HEK293T (cell line): ENCODE data around the gene KIFC3.

ENCODE experiments used
- ARNT ChIP-seq: fragments of 450-650 bp; IDR thresholded peaks from 2 replicates; pipeline ENCODE4 v1.6.1; 2017; ENCODE audit warnings: mild to moderate bottlenecking
- BHLHE40 ChIP-seq: fragments of 450-650 bp; IDR thresholded peaks from 2 replicates; pipeline ENCODE4 v1.6.1; 2016; ENCODE audit warnings: mild to moderate bottlenecking, moderate library complexity, borderline replicate concordance
- FOXK2 ChIP-seq: fragments of 450-650 bp; IDR thresholded peaks from 2 replicates; pipeline ENCODE4 v1.6.1; 2016; ENCODE audit warnings: mild to moderate bottlenecking
- FOXM1 ChIP-seq: fragments of 450-650 bp; IDR thresholded peaks from 2 replicates; pipeline ENCODE4 v1.6.1; 2017; ENCODE audit warnings: mild to moderate bottlenecking, borderline replicate concordance
- LEF1 ChIP-seq: fragments of 450-650 bp; IDR thresholded peaks from 2 replicates; pipeline ENCODE4 v1.6.1; 2017; ENCODE audit warnings: mild to moderate bottlenecking, borderline replicate concordance
- SP1 ChIP-seq: fragments of 450-650 bp; IDR thresholded peaks from 2 replicates; pipeline ENCODE4 v1.6.1; 2017
- TF ChIP-seq, protein P1 (sequence below): fragments of 450-650 bp; IDR thresholded peaks from 2 replicates; pipeline ENCODE4 v1.6.1; 2016

DNA sequence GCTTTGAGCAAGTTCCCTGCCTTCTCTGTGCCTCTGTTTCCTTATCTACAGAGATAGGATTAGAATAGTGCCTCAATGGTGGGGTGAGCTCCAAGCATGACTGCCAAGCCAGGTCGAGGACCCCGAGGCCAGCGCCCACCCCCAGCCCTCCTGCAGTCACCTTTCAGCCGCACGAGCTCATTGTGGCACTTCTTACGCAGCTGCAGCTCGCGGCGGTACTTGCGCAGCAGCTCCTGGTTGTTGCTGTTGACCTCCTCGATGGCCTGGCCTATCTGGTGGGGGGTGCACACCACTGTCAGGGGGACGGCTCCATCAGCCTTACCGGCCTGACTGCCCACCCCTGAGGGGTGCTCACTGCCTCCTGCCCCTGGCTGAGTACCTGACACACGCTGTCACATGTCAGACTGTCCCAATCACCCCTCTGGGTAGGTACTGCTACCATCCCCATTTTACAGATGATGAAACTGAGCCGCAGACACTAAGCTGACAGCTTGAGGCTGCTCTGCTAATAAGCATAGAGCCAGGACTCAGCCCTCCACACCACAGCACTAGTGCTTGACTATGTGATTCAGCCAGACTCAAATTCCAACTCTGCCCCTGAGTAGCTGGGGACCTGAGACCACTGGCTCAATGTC is 35.5 kb downstream of the KIFC3 start:
- TF ChIP-seq LEF1 = no peak
- TF ChIP-seq BHLHE40 = no peak
- TF ChIP-seq, protein P1, sequence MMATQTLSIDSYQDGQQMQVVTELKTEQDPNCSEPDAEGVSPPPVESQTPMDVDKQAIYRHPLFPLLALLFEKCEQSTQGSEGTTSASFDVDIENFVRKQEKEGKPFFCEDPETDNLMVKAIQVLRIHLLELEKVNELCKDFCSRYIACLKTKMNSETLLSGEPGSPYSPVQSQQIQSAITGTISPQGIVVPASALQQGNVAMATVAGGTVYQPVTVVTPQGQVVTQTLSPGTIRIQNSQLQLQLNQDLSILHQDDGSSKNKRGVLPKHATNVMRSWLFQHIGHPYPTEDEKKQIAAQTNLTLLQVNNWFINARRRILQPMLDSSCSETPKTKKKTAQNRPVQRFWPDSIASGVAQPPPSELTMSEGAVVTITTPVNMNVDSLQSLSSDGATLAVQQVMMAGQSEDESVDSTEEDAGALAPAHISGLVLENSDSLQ = no peak
- no peak for TF ChIP-seq SP1
- TF ChIP-seq FOXK2 = no peak
- TF ChIP-seq FOXM1 = no peak
- no peak for TF ChIP-seq ARNT
